PC-9 (cell line): ENCODE results near the gene OLIG2. TPM values are rescaled to one million over a fixed set of nuclear protein-coding genes. Genes with fewer than 3 reads are reported as not detected.

Experiments
- BruUV-seq: library from RNA; stranded (reverse); fragments of 400-500 nt; replicated peaks from 2 replicates; lab custom pipeline; 2021; lab: Mats Ljungman, UMichigan
- CTCF ChIA-PET: fragments of 300-600 bp; sonication (Branson Sonifier 250); formaldehyde crosslinking; loops from one replicate; lab custom pipeline; 2022; ENCODE audit warnings: antibody characterized with exemption; lab: Charles Lee
- POLR2A ChIA-PET: fragments of 300-600 bp; sonication (Branson Sonifier 250); formaldehyde crosslinking; loops from one replicate; lab custom pipeline; 2022; ENCODE audit warnings: antibody characterized with exemption; ENCODE audit not compliant: unreplicated experiment; lab: Charles Lee
- DNase-seq, 2 experiments: peaks; one replicate each; pipeline versions ENCODE4 v3.0.0 to v3.0.0-alpha.2; 2015 to 2022; ENCODE audit warnings: mixed read lengths in 1 of 2
- H2AFZ ChIP-seq: fragments of 200-600 bp; sonication (generic); 2 replicates; pipeline ENCODE4 v1.8.1; 2017; ENCODE audit warnings: antibody characterized with exemption
- H3F3A ChIP-seq: fragments of 200-600 bp; sonication (generic); 2 replicates; pipeline ENCODE4 v1.8.1; 2017; ENCODE audit warnings: antibody characterized with exemption, mild to moderate bottlenecking, low read depth; ENCODE audit not compliant: insufficient read depth
- H3K27ac ChIP-seq: fragments of 200-600 bp; sonication (generic); 2 replicates; pipeline ENCODE4 v1.6.1; 2016; ENCODE audit warnings: mixed run types
- H3K27me3 ChIP-seq: fragments of 200-600 bp; sonication (generic); 2 replicates; pipeline ENCODE4 v1.6.1; 2016; ENCODE audit warnings: low read depth, mixed run types; ENCODE audit not compliant: insufficient read depth
- H3K36me3 ChIP-seq: fragments of 200-600 bp; sonication (generic); 2 replicates; pipeline ENCODE4 v1.6.1; 2016; ENCODE audit warnings: low read depth, mixed run types
- H3K4me1 ChIP-seq: fragments of 200-600 bp; sonication (generic); replicated peaks from 2 replicates; pipeline ENCODE4 v1.6.1; 2016; ENCODE audit warnings: mixed run types; ENCODE audit not compliant: insufficient read depth
- H3K4me2 ChIP-seq: fragments of 200-600 bp; sonication (generic); 2 replicates; pipeline ENCODE4 v1.6.1; 2017; ENCODE audit warnings: mixed run types
- H3K4me3 ChIP-seq: fragments of 200-600 bp; sonication (generic); 2 replicates; pipeline ENCODE4 v1.6.1; 2016; ENCODE audit warnings: mixed run types
- H3K79me2 ChIP-seq: fragments of 200-600 bp; sonication (generic); 2 replicates; pipeline ENCODE4 v1.6.1; 2017; ENCODE audit warnings: low read depth, mixed run types
- H3K9me2 ChIP-seq: fragments of 200-600 bp; sonication (generic); 2 replicates; pipeline ENCODE4 v1.8.1; 2017; ENCODE audit warnings: mild to moderate bottlenecking; ENCODE audit not compliant: insufficient read depth
- H3K9me3 ChIP-seq: fragments of 200-600 bp; sonication (generic); 2 replicates; pipeline ENCODE4 v1.8.1; 2016; ENCODE audit warnings: low read depth; ENCODE audit not compliant: insufficient read depth
- H4K20me1 ChIP-seq: fragments of 200-600 bp; sonication (generic); 2 replicates; pipeline ENCODE4 v1.8.1; 2017; ENCODE audit not compliant: insufficient read depth
- CTCF ChIP-seq: fragments of 200-600 bp; sonication (generic); conservative IDR thresholded peaks from 2 replicates; pipeline ENCODE4 v1.6.1; 2017; ENCODE audit warnings: mixed run types, antibody characterized with exemption, mild to moderate bottlenecking, moderate library complexity
- EZH2 ChIP-seq: fragments of 200-600 bp; sonication (generic); IDR thresholded peaks from 2 replicates; pipeline ENCODE4 v1.8.0; 2017; ENCODE audit warnings: antibody characterized with exemption, low read depth
- intact Hi-C: fragments of 100-400 bp; cut with micrococcal nuclease; formaldehyde crosslinking; loops from one replicate; pipeline ENCODE4 v1.10.0; 2022; ENCODE audit not compliant: unreplicated experiment
- total RNA-seq: library from RNA; stranded (reverse); gene quantifications from 2 replicates; pipeline ENCODE4 v1.2.3, GENCODE V29; 2021

OLIG2 gene
- total RNA-seq, 1 experiment from 2014 or later: not detected

GRCh38 chr21:32994305-32994704 lies 31.4 kb upstream of the OLIG2 start:
- Histone ChIP-seq H3K4me3 (no peak overlapping the region), H3K27me3 (peaks cover 20% of the 10 kb centered on the region), H3K36me3 (no peaks in the 10 kb centered on the region), H4K20me1 (no peaks in the 10 kb centered on the region), H3F3A (no peaks in the 10 kb centered on the region), H3K4me2 (no peak overlapping the region), H3K79me2 (no peaks in the 10 kb centered on the region), H3K27ac (no peak overlapping the region), H3K9me2 (no peaks in the 10 kb centered on the region), H3K9me3 (no peaks in the 10 kb centered on the region), H2AFZ (no peak overlapping the region), H3K4me1 (no peaks in the 10 kb centered on the region)
- intact Hi-C loops: no loop called here
- no TSS peak for BruUV-seq
- CTCF ChIA-PET: interaction anchor here (0.6 to 1.1 kb wide), 2 partner anchors 101 to 611 kb away, joined by 3 to 4 read pairs; no protein-coding TSS in a partner anchor
- TF ChIP-seq CTCF (peak; percentile 32; the same call in 1 of the 2 replicates), EZH2 (no peak)
- no peak for DNase-seq
- POLR2A ChIA-PET: no interaction called here

- no peaks in the 10 kb centered on the region for H3K36me3 ChIP-seq
- ChIA-PET POLR2A (no interaction called here), CTCF (no interaction called here)
- no TSS peak for BruUV-seq
- H2AFZ ChIP-seq: no peak overlapping the region
- no peaks in the 10 kb centered on the region for H4K20me1 ChIP-seq
- no peaks in the 10 kb centered on the region for H3K79me2 ChIP-seq
- H3K4me2 ChIP-seq: no peak overlapping the region
- TF ChIP-seq EZH2 (no peak), CTCF (no peak)
- no peaks in the 10 kb centered on the region for H3K4me1 ChIP-seq
- H3K9me2 ChIP-seq: no peaks in the 10 kb centered on the region
- H3K27me3 ChIP-seq: peaks cover 22% of the 10 kb centered on the region
- no peak for DNase-seq
- no peaks in the 10 kb centered on the region for H3K9me3 ChIP-seq
- no peak overlapping the region for H3K4me3 ChIP-seq
- H3F3A ChIP-seq: no peaks in the 10 kb centered on the region
- H3K27ac ChIP-seq: no peak overlapping the region
- intact Hi-C loops: no loop called here
Measured at GRCh38 chr21:33007747-33008146, 18.0 kb upstream of the OLIG2 start.

GRCh38 chr21:33008333-33009051 lies 17.2 kb upstream of the OLIG2 start:
- no peak overlapping the region for H3K27ac ChIP-seq
- no peaks in the 10 kb centered on the region for H3K36me3 ChIP-seq
- no peaks in the 10 kb centered on the region for H3K4me1 ChIP-seq
- TF ChIP-seq CTCF (no peak), EZH2 (no peak)
- BruUV-seq: no TSS peak
- no peaks in the 10 kb centered on the region for H3K9me2 ChIP-seq
- no peak overlapping the region for H2AFZ ChIP-seq
- H3K27me3 ChIP-seq: peaks cover 20% of the 10 kb centered on the region
- no peak overlapping the region for H3K4me3 ChIP-seq
- CTCF ChIA-PET: no interaction called here
- H3K79me2 ChIP-seq: no peaks in the 10 kb centered on the region
- intact Hi-C loops: no loop called here
- DNase-seq: no peak
- H3K9me3 ChIP-seq: no peaks in the 10 kb centered on the region
- H3F3A ChIP-seq: no peaks in the 10 kb centered on the region
- POLR2A ChIA-PET: no interaction called here
- no peaks in the 10 kb centered on the region for H4K20me1 ChIP-seq
- H3K4me2 ChIP-seq: no peak overlapping the region
